Activated CD8-positive, alpha-beta memory T cell treated with anti-CD3 and anti-CD28 coated beads, Interleukin-2, amount 10 ng/mL, durations not matched to agents 7 days and 5 days (primary cell): ENCODE data around the gene LRCH4. TPM values are rescaled to one million over a fixed set of nuclear protein-coding genes. Genes with fewer than 3 reads are reported as not detected.

Experiments used
- ATAC-seq: fragments of 150-1000 bp; cut with Tn5 transposase; one replicate; pipeline ENCODE4 v1.10.0; 2021; ENCODE audit warnings: moderate library complexity
- CTCF ChIA-PET: fragments of 350-600 bp; sonication (Branson Sonifier 250); formaldehyde crosslinking; loops from one replicate; lab custom pipeline; 2021; ENCODE audit warnings: antibody characterized with exemption; lab: Charles Lee
- DNase-seq: peaks from one replicate; pipeline ENCODE4 v3.0.0-alpha.2; 2020
- H3K27ac Mint-ChIP-seq: one replicate; pipeline ENCODE4 v1.8.0; 2021; ENCODE audit warnings: mild to moderate bottlenecking, mixed read lengths
- H3K27me3 Mint-ChIP-seq: one replicate; pipeline ENCODE4 v1.8.0; 2021; ENCODE audit warnings: mixed read lengths
- H3K36me3 Mint-ChIP-seq: one replicate; pipeline ENCODE4 v1.8.0; 2021; ENCODE audit warnings: mild to moderate bottlenecking, mixed read lengths
- H3K4me1 Mint-ChIP-seq: one replicate; pipeline ENCODE4 v1.8.0; 2021; ENCODE audit warnings: mixed read lengths
- H3K4me3 Mint-ChIP-seq: one replicate; pipeline ENCODE4 v1.8.0; 2021; ENCODE audit warnings: mild to moderate bottlenecking, moderate library complexity, mixed read lengths
- H3K9me3 Mint-ChIP-seq: one replicate; pipeline ENCODE4 v1.8.0; 2022; ENCODE audit warnings: low read depth, mixed read lengths
- total RNA-seq, 2 experiments: library from RNA; stranded (reverse); gene quantifications; one replicate each; pipeline ENCODE4 v1.2.3, GENCODE V29; 2021

LRCH4 gene
- total RNA-seq, 2 experiments from 2014 or later, result 155 to 178 TPM

DNA sequence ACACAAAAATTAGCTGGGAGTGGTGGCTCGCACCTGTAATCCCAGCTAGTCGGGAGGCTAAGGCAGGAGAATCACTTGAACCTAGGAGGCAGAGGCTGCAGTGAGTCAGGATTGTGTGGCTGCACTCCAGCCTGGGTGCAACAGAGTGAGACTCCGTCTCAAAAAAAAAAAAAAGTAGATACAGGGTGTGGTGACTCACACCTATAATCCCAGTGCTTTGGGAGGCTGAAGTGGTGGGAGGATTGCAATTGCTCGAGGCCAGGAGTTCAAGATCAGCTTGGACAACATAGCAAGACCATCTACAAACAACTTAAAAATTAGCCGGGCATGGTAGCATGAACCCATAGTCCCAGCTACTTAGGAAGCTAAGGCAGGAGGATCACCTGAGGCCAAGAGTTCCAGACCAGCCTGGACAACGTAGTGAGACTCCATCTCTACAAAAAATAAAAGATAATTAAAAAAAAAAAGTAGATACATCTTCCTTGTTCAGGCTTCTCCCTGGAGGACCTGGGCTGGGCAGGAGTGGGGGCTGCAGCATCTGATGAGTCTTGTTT is 28.5 kb upstream of the LRCH4 start:
- Mint-ChIP-seq H3K27ac (no peak overlapping the region), H3K9me3 (no peaks in the 10 kb centered on the region)

DNA sequence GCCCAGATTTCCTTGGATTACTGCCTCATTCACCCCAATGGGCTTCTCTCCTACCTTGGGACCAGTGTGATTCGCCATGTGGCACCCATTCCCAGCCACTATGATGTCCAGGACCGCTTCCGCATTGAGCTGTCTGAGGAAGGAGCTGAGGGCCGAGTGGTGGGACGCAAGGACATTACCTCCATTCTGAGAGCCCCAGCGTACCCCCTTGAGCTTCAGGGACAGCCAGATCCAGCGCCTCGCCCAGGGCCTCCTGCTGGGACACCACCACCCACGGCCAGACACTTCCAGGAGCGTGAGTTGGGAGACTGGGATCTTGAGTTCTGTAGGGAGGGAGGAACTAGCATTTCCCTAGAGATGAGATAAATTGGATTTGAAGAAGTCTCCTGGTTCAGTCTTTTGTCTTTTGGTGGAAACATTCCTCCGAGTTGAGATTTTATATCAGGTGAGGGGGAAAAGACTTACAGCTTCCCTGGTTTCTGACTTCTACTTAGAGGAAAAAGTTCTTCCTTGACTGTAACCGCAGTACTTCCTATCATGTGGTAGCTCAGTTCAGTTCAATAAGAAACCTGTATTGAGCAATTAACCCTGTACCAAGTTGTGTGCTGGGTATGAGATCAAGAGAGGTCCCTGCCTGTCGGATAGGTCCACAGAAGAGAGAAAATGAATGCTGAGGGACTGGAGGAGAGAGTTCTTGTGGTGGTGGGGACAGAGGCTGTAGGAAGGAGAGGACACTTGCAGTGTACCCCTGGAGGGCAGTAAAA is 27.7 kb upstream of the LRCH4 start:
- DNase-seq (no peak), ATAC-seq (no peak)
- Mint-ChIP-seq H3K27me3 (no peaks in the 10 kb centered on the region), H3K9me3 (no peaks in the 10 kb centered on the region), H3K27ac (no peak overlapping the region), H3K36me3 (peaks cover 2% of the 10 kb centered on the region), H3K4me3 (peak overlapping the region; percentile 80), H3K4me1 (peaks cover 22% of the 10 kb centered on the region)
- CTCF ChIA-PET, result interaction anchor here (0.6 to 5.3 kb wide), 14 partner anchors 8 to 186 kb away, joined by 3 to 49 read pairs (median 8); partner anchors contain the start of genes GIGYF1, MEPCE and POP7

More for the DNA sequence above, 28.5 kb upstream of the LRCH4 start:
- ATAC-seq (no peak), DNase-seq (no peak)
- CTCF ChIA-PET, result interaction anchor here (0.9 to 5.3 kb wide), 6 partner anchors 10 to 111 kb away, joined by 3 to 49 read pairs (median 9); partner anchors contain the start of gene GIGYF1
- Mint-ChIP-seq H3K36me3 (peaks cover 2% of the 10 kb centered on the region), H3K4me1 (peaks cover 22% of the 10 kb centered on the region), H3K27me3 (no peaks in the 10 kb centered on the region), H3K4me3 (no peak overlapping the region)

GRCh38 chr7:100612730-100613390 is 26.9 kb upstream of the LRCH4 start:
- ATAC-seq (peak; percentile 4), DNase-seq (peak; percentile 54)
- Mint-ChIP-seq H3K4me3 (peak overlapping the region; percentile 87), H3K36me3 (peaks cover 2% of the 10 kb centered on the region), H3K4me1 (peaks cover 22% of the 10 kb centered on the region), H3K27ac (peak overlapping the region; percentile 57), H3K9me3 (no peaks in the 10 kb centered on the region), H3K27me3 (no peaks in the 10 kb centered on the region)
- CTCF ChIA-PET, result interaction anchor here (0.6 to 5.3 kb wide), 24 partner anchors 8 to 204 kb away, joined by 3 to 49 read pairs (median 4); partner anchors contain the start of genes FBXO24, GIGYF1, LRCH4 and MEPCE

GRCh38 chr7:100611983-100612729 is 26.2 kb upstream of the LRCH4 start, which contains the start of gene MOSPD3:
Gene MOSPD3 (plus strand): TSS chr7:100612540. CDS start chr7:100612792, 252 bp downstream.
- CTCF ChIA-PET, result interaction anchor here (0.7 to 5.3 kb wide), 22 partner anchors 9 to 204 kb away, joined by 3 to 49 read pairs (median 5); partner anchors contain the start of genes FBXO24, GIGYF1, LRCH4 and MEPCE
- peak; percentile 95 for ATAC-seq
- H3K4me3 Mint-ChIP-seq, result peak within 1 kb of the TSS; percentile 87

DNA sequence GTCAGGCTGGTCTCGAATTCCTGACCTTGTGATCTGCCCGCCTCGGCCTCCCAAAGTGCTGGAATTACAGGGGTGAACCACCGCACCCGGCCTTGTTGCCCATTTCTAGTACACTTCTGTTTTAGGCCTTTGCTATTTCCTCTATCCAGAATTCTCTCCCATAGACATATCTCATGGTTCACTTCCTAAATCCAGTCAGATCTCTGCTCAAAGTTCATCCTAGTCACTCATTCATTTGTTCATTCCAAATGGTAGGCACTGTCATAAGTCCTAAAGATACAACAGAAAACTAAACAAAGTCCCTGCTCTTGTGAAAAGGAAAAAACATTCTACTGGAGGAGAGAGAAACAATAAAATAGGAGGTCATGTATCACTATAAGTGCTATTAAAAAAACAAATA is 24.0 kb upstream of the LRCH4 start:
- H3K27me3 Mint-ChIP-seq, result peaks cover 5% of the 10 kb centered on the region
- peaks cover 34% of the 10 kb centered on the region for H3K4me1 Mint-ChIP-seq
- no peak for ATAC-seq
- no peak overlapping the region for H3K27ac Mint-ChIP-seq
- H3K4me3 Mint-ChIP-seq, result no peak overlapping the region
- H3K36me3 Mint-ChIP-seq, result peaks cover 2% of the 10 kb centered on the region
- CTCF ChIA-PET, result no interaction called here
- no peak for DNase-seq
- no peaks in the 10 kb centered on the region for H3K9me3 Mint-ChIP-seq

More at GRCh38 chr7:100611983-100612729, 26.2 kb upstream of the LRCH4 start, which contains the start of gene MOSPD3:
- H3K27ac Mint-ChIP-seq, result peak within 1 kb of the TSS; percentile 100
- peaks cover 22% of the 10 kb centered on the region for H3K4me1 Mint-ChIP-seq
- no peaks in the 10 kb centered on the region for H3K9me3 Mint-ChIP-seq
- no peaks in the 10 kb centered on the region for H3K27me3 Mint-ChIP-seq
- peak; percentile 99 for DNase-seq
- H3K36me3 Mint-ChIP-seq, result peaks cover 2% of the 10 kb centered on the region

GRCh38 chr7:100607111-100607510 is 21.2 kb upstream of the LRCH4 start:
- Mint-ChIP-seq H3K36me3 (no peaks in the 10 kb centered on the region), H3K27ac (no peak overlapping the region), H3K9me3 (no peaks in the 10 kb centered on the region), H3K4me1 (peaks cover 29% of the 10 kb centered on the region), H3K4me3 (no peak overlapping the region), H3K27me3 (peaks cover 5% of the 10 kb centered on the region)
- ATAC-seq (no peak), DNase-seq (no peak)
- CTCF ChIA-PET, result interaction anchor here (0.7 to 5.0 kb wide), 8 partner anchors 16 to 245 kb away, joined by 3 to 41 read pairs (median 4); partner anchors contain the start of genes FBXO24, GIGYF1, LRCH4 and SLC12A9

GRCh38 chr7:100606313-100606712 is 20.4 kb upstream of the LRCH4 start:
- ATAC-seq, result no peak
- H3K27ac Mint-ChIP-seq, result no peak overlapping the region
- DNase-seq, result no peak
- H3K4me1 Mint-ChIP-seq, result peaks cover 25% of the 10 kb centered on the region
- H3K36me3 Mint-ChIP-seq, result no peaks in the 10 kb centered on the region
- CTCF ChIA-PET, result interaction anchor here (0.7 to 5.0 kb wide), 8 partner anchors 18 to 246 kb away, joined by 3 to 41 read pairs (median 4); partner anchors contain the start of genes FBXO24, GIGYF1, LRCH4 and SLC12A9
- H3K27me3 Mint-ChIP-seq, result peaks cover 5% of the 10 kb centered on the region
- no peaks in the 10 kb centered on the region for H3K9me3 Mint-ChIP-seq
- H3K4me3 Mint-ChIP-seq, result no peak overlapping the region

DNA sequence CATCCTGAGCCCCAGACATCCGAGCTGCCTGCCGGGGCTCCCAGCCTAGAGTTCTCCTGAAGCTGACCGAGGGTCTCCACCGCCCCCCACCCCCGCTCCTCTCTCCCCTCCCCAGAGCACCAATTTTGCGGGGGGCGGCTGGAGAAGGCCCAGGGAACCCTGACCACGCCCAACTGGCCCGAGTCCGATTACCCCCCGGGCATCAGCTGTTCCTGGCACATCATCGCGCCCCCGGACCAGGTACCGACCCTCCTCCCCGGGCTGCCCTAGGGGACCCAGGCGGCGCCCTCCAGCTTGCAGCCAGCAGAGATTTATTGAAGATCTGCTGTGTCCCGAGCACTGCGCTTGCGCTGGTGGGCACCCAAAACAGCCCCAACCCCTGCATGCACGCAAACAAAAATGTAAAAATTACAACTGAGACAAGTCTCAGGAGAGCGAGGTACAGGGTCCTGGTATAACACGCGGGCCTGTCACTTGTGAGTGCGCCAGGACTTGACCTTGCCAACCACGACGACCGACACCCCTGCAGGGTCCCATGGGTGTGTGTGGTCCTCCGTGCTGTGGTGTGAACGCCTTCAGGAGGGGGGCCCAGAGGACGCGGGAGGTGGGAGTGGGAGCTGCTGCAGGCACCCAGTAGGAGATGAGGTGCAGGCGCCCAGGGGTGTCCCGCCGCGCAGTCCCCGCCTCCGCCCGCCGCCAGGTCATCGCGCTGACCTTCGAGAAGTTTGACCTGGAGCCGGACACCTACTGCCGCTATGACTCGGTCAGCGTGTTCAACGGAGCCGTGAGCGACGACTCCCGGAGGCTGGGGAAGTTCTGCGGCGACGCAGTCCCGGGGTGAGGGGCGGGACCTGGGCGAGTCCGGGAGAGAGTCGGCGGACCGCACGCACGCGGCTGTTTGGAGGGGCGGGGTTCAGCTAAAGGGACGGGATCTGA is 19.3 kb upstream of the LRCH4 start:
- H3K36me3 Mint-ChIP-seq, result no peaks in the 10 kb centered on the region
- H3K4me1 Mint-ChIP-seq, result peaks cover 21% of the 10 kb centered on the region
- H3K4me3 Mint-ChIP-seq, result peak overlapping the region; percentile 86
- no peaks in the 10 kb centered on the region for H3K9me3 Mint-ChIP-seq
- DNase-seq, result peak; percentile 58
- peak overlapping the region; percentile 63 for H3K27ac Mint-ChIP-seq
- H3K27me3 Mint-ChIP-seq, result peaks cover 5% of the 10 kb centered on the region
- CTCF ChIA-PET, result interaction anchor here (0.5 to 5.0 kb wide), 11 partner anchors 20 to 128 kb away, joined by 3 to 41 read pairs (median 4); partner anchors contain the start of genes FBXO24, GIGYF1, LRCH4 and POP7
- peak; percentile 9 for ATAC-seq

- Mint-ChIP-seq H3K27ac (peak overlapping the region; percentile 93), H3K36me3 (no peaks in the 10 kb centered on the region), H3K4me3 (peak overlapping the region; percentile 86), H3K4me1 (peaks cover 23% of the 10 kb centered on the region), H3K27me3 (peaks cover 5% of the 10 kb centered on the region), H3K9me3 (no peaks in the 10 kb centered on the region)
- CTCF ChIA-PET, result interaction anchor here (0.5 to 5.0 kb wide), 14 partner anchors 16 to 127 kb away, joined by 3 to 41 read pairs (median 3); partner anchors contain the start of genes FBXO24, GIGYF1, GNB2 and LRCH4
- ATAC-seq (peak; percentile 78), DNase-seq (peak; percentile 91)
Observed at GRCh38 chr7:100604028-100604975, 18.4 kb upstream of the LRCH4 start.

- ATAC-seq (no peak), DNase-seq (peak; percentile 54)
- peak overlapping the region; percentile 93 for H3K27ac Mint-ChIP-seq
- H3K9me3 Mint-ChIP-seq, result no peaks in the 10 kb centered on the region
- CTCF ChIA-PET, result interaction anchor here (0.8 to 5.0 kb wide), 9 partner anchors 15 to 126 kb away, joined by 3 to 41 read pairs (median 3); partner anchors contain the start of genes FBXO24, GIGYF1, GNB2 and LRCH4
- peak overlapping the region; percentile 86 for H3K4me3 Mint-ChIP-seq
- H3K36me3 Mint-ChIP-seq, result no peaks in the 10 kb centered on the region
- H3K27me3 Mint-ChIP-seq, result peaks cover 5% of the 10 kb centered on the region
- H3K4me1 Mint-ChIP-seq, result peaks cover 24% of the 10 kb centered on the region
Observed at GRCh38 chr7:100603726-100604027, 17.7 kb upstream of the LRCH4 start.
